IPS DF 6.9 (cell line): ENCODE measurements around the gene PRKN.

Experiments
- DNase-seq: peaks from one replicate; pipeline ENCODE4 v3.0.0-alpha.2; 2013; ENCODE audit warnings: low read depth, low spot score
- H3K27ac ChIP-seq: one replicate; pipeline ENCODE4 v1.5.1; 2013; ENCODE audit warnings: low read length, control low read depth
- H3K27me3 ChIP-seq: 2 replicates; pipeline ENCODE4 v1.6.1; 2013; ENCODE audit warnings: mild to moderate bottlenecking, low read length; ENCODE audit not compliant: control insufficient read depth, insufficient read depth
- H3K36me3 ChIP-seq: 2 replicates; pipeline ENCODE4 v1.6.1; 2013; ENCODE audit warnings: low read length; ENCODE audit not compliant: control insufficient read depth, insufficient read depth
- H3K4me1 ChIP-seq: 2 replicates; pipeline ENCODE4 v1.6.1; 2013; ENCODE audit warnings: low read length; ENCODE audit not compliant: control insufficient read depth, insufficient read depth
- H3K4me3 ChIP-seq: 2 replicates; pipeline ENCODE4 v1.5.1; 2013; ENCODE audit warnings: mild to moderate bottlenecking, low read length
- H3K9me3 ChIP-seq: 2 replicates; pipeline ENCODE4 v1.6.1; 2013; ENCODE audit warnings: low read length, inconsistent platforms; ENCODE audit not compliant: control insufficient read depth, insufficient read depth
- WGBS: extraction: QIAGEN DNeasy Blood & Tissue Kit; methylation state at CpG from one replicate; pipeline ENCODE4 v1.1.7; 2013; ENCODE audit warnings: mixed read lengths, missing lambda C conversion rate; ENCODE audit not compliant: insufficient read length, insufficient coverage; 5-methylcytosine and 5-hydroxymethylcytosine counted together

PRKN gene

GRCh38 chr6:162029873-162030576, 697.5 kb downstream of the PRKN start:
- Histone ChIP-seq H3K4me1 (no peaks in the 10 kb centered on the region), H3K9me3 (no peaks in the 10 kb centered on the region), H3K36me3 (no peaks in the 10 kb centered on the region), H3K27ac (no peak overlapping the region), H3K27me3 (no peaks in the 10 kb centered on the region), H3K4me3 (no peak overlapping the region)
- no peak for DNase-seq
- no CpG with 5 or more reads among the region's 7 CpGs for WGBS

GRCh38 chr6:162026843-162027242, 700.7 kb downstream of the PRKN start:
- no peak overlapping the region for H3K4me3 ChIP-seq
- H3K27ac ChIP-seq, result no peak overlapping the region
- no peaks in the 10 kb centered on the region for H3K9me3 ChIP-seq
- no peaks in the 10 kb centered on the region for H3K4me1 ChIP-seq
- WGBS, result no CpG with 5 or more reads among the region's 4 CpGs
- DNase-seq, result no peak
- no peaks in the 10 kb centered on the region for H3K27me3 ChIP-seq
- no peaks in the 10 kb centered on the region for H3K36me3 ChIP-seq

- Histone ChIP-seq H3K4me1 (no peaks in the 10 kb centered on the region), H3K9me3 (no peaks in the 10 kb centered on the region), H3K4me3 (no peak overlapping the region), H3K27ac (no peak overlapping the region), H3K36me3 (no peaks in the 10 kb centered on the region), H3K27me3 (no peaks in the 10 kb centered on the region)
- no CpG with 5 or more reads among the region's 8 CpGs for WGBS
- no peak for DNase-seq
These were observed 701.5 kb downstream of the PRKN start for GRCh38 chr6:162026031-162026430.

- Histone ChIP-seq H3K27me3 (no peaks in the 10 kb centered on the region), H3K9me3 (no peaks in the 10 kb centered on the region), H3K36me3 (no peaks in the 10 kb centered on the region), H3K4me1 (no peaks in the 10 kb centered on the region), H3K4me3 (no peak overlapping the region), H3K27ac (no peak overlapping the region)
- DNase-seq, result no peak
- no CpG with 5 or more reads among the region's 6 CpGs for WGBS
These were observed 708.2 kb downstream of the PRKN start for GRCh38 chr6:162019349-162019748.

DNA sequence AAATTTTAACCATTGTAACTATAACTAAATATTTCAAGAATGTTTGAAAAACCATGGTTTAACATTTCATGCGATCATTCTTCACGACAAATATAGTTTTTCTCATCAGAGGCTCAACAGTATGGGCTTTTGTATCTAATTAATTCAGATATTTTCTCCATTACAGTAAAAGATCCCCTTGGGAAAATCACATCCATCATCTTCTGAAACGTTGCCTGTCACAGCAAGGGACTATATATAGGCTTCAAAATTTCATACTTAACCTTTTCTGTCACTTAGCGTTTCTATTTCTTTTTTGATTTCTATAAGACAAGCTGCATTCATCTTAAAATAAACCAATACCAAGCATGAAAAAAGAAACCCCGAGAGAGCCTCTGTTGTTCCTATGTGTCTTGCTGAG, 710.0 kb downstream of the PRKN start:
- Histone ChIP-seq H3K4me3 (no peak overlapping the region), H3K36me3 (no peaks in the 10 kb centered on the region), H3K27me3 (no peaks in the 10 kb centered on the region), H3K9me3 (no peaks in the 10 kb centered on the region), H3K4me1 (no peaks in the 10 kb centered on the region), H3K27ac (no peak overlapping the region)
- WGBS, result no CpG with 5 or more reads among the region's 5 CpGs
- DNase-seq, result no peak

DNA sequence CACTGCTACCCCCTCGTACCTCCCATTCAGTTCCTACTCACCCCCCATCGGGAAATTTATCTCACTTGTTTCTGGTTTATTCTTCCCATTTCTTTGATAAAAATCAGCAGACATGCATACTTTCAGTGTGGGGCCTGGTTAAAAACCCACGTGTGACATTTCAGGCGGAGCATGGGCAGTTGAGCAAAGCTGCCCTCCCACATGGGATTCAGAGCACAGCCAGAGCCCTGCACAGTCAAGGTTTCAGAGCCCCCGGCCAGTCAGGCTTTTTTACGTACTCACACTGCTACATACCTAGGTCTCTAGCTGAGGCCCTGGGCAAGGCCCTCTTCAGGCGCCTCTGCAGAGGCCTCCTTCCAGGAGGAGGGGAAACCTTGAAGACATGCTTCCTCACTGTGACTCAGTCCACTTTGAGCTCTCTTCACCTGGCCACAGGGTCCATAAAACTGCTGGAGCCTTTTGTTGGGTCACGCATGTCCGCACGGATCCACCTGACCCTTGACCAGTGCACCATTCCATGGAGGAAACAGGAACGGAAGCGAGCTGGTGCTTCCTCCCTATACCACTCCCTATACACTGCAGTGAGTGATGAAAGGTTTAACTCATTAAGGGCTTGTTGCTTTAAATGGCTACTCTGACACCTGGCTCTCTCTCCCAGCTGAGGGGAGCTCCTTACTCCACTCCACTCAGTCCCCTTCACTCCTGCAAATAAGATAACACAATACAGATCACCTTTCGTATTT, 713.3 kb downstream of the PRKN start:
- Histone ChIP-seq H3K4me1 (no peaks in the 10 kb centered on the region), H3K9me3 (no peaks in the 10 kb centered on the region), H3K4me3 (no peak overlapping the region), H3K36me3 (no peaks in the 10 kb centered on the region), H3K27me3 (no peaks in the 10 kb centered on the region), H3K27ac (no peak overlapping the region)
- WGBS, result no CpG with 5 or more reads among the region's 13 CpGs
- DNase-seq, result no peak

DNA sequence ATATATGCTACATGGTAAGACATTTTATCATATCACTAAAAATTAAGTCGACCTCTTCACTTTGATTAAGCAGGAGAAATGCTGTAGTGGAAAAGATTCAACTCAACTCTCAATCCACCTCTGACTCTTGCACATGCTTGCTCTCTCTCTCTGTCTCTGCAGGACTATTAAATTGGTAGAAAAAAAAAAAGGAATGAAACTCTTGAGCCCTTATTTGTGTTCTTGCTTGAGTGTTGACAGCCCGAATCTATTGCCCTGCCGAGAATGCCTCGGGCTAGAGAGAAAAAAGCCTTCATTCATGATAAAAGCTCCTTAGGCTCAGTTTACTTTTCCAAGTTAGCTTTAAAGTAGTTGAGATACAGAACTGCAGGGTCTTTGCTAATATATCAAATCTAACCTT, 722.2 kb downstream of the PRKN start:
- Histone ChIP-seq H3K9me3 (no peaks in the 10 kb centered on the region), H3K27me3 (no peaks in the 10 kb centered on the region), H3K36me3 (no peaks in the 10 kb centered on the region), H3K4me3 (no peak overlapping the region), H3K27ac (no peak overlapping the region), H3K4me1 (no peaks in the 10 kb centered on the region)
- WGBS, result no CpG with 5 or more reads among the region's 4 CpGs
- DNase-seq, result no peak

- WGBS, result no CpG with 5 or more reads among the region's 9 CpGs
- H3K9me3 ChIP-seq, result no peaks in the 10 kb centered on the region
These were observed 730.8 kb downstream of the PRKN start for GRCh38 chr6:161996783-161997182.

GRCh38 chr6:161985876-161986423, 741.6 kb downstream of the PRKN start:
- H3K36me3 ChIP-seq, result no peaks in the 10 kb centered on the region
- H3K4me3 ChIP-seq, result no peak overlapping the region
- H3K9me3 ChIP-seq, result no peaks in the 10 kb centered on the region
- H3K27me3 ChIP-seq, result no peaks in the 10 kb centered on the region
- no peaks in the 10 kb centered on the region for H3K4me1 ChIP-seq
- WGBS, result no CpG with 5 or more reads among the region's 3 CpGs
- DNase-seq, result no peak
- no peak overlapping the region for H3K27ac ChIP-seq

More at GRCh38 chr6:161996783-161997182, 730.8 kb downstream of the PRKN start:
- Histone ChIP-seq H3K4me1 (no peaks in the 10 kb centered on the region), H3K27ac (no peak overlapping the region), H3K4me3 (no peak overlapping the region), H3K27me3 (no peaks in the 10 kb centered on the region), H3K36me3 (no peaks in the 10 kb centered on the region)
- DNase-seq, result no peak

DNA sequence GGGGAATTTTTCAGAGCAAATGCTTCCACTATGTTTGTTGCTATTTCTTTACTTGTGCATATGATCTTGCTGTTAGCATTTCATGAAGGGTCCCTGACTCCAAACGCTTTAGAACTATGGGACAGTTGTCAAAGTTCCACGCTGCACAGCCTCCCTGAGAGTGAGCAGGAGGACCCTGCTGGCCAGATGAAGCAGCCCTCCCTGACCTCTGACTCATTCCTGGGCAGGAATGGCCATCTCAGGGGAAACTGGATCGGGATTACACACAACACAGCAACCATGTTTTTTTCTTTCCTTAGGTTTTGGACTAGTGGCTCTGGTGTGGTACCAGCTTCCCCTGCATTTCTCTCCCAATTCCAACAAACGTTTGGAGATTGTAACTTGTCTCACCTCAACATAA, 742.9 kb downstream of the PRKN start:
- Histone ChIP-seq H3K27me3 (no peaks in the 10 kb centered on the region), H3K4me1 (no peaks in the 10 kb centered on the region), H3K9me3 (no peaks in the 10 kb centered on the region), H3K36me3 (no peaks in the 10 kb centered on the region), H3K4me3 (no peak overlapping the region), H3K27ac (no peak overlapping the region)
- DNase-seq, result no peak
- WGBS, result no CpG with 5 or more reads among the region's 4 CpGs
